ENCODE results near the gene PLCB4.

- TF ChIP-seq EP300 (IDR thresholded peaks at IDR 0.05; ENCODE audit: borderline replicate concordance in 1 of 2, low read depth in 1 of 2, low read length in 1 of 2) (peak in 1 of 2 experiments; percentile 70; a peak in 1 of 4 replicates), SMC3 (IDR thresholded peaks at IDR 0.05; ENCODE audit: low read depth, low read length) (no peak), RCOR1 (IDR thresholded peaks at IDR 0.05; ENCODE audit: low read length) (no peak), IRF3 (IDR thresholded peaks at IDR 0.05; ENCODE audit: low read depth, low read length) (no peak)
Observed at GRCh38 chr20:9163995-9164394, 95.1 kb downstream of the PLCB4 start.

Data from SK-N-SH (cell line).